Germinal center (tissue), 1 donor: ENCODE data around the gene RETREG1.
A peak's percentile ranks its signal among the peaks of the same experiment; 100 is the strongest.
"Not testable (repeated sequence)": the region's sequence is repeated elsewhere in the genome, so short reads cannot be mapped to it uniquely, and the experiment has no call there.

Source experiments
- DNase-seq: peaks from one replicate; pipeline ENCODE4 v3.0.0; 2012; ENCODE audit warnings: mixed read lengths, low spot score

RETREG1 gene

GRCh38 chr5:16456103-16456832 is 160.5 kb downstream of the RETREG1 start:
- DNase-seq = peak; percentile 49

- no peak for DNase-seq
Observed at GRCh38 chr5:16455668-16456067, 161.1 kb downstream of the RETREG1 start.

DNA sequence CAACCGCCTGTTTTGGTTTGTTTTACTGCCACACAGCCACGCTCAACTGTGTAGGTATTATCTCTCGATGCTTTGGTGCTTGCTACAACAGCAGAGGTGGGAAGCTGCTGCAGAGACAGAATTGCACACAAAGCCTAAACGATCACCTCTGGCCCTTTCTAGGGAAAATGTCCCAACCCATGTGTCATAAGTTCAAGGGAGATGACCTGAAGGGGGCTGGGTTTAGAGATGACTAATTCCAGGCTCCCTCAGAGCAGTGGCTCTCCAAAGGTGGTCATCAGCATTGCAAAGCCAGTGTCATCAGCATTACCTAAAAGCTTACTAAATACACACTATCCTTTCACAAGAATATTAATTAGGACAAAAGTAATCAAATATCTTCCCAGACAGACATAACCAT is 162.1 kb downstream of the RETREG1 start:
- no peak for DNase-seq

GRCh38 chr5:16453609-16454008 is 163.2 kb downstream of the RETREG1 start:
- no peak for DNase-seq

- DNase-seq = no peak
Observed at GRCh38 chr5:16450163-16450562, 166.6 kb downstream of the RETREG1 start.

GRCh38 chr5:16446993-16447392 is 169.8 kb downstream of the RETREG1 start:
- DNase-seq = no peak

- DNase-seq = no peak
Observed at GRCh38 chr5:16437977-16438376, 178.8 kb downstream of the RETREG1 start.

- not testable (repeated sequence) for DNase-seq
Observed at GRCh38 chr5:16436065-16436682, 180.6 kb downstream of the RETREG1 start.

- DNase-seq = no peak
Observed at GRCh38 chr5:16431490-16431889, 185.3 kb downstream of the RETREG1 start.

DNA sequence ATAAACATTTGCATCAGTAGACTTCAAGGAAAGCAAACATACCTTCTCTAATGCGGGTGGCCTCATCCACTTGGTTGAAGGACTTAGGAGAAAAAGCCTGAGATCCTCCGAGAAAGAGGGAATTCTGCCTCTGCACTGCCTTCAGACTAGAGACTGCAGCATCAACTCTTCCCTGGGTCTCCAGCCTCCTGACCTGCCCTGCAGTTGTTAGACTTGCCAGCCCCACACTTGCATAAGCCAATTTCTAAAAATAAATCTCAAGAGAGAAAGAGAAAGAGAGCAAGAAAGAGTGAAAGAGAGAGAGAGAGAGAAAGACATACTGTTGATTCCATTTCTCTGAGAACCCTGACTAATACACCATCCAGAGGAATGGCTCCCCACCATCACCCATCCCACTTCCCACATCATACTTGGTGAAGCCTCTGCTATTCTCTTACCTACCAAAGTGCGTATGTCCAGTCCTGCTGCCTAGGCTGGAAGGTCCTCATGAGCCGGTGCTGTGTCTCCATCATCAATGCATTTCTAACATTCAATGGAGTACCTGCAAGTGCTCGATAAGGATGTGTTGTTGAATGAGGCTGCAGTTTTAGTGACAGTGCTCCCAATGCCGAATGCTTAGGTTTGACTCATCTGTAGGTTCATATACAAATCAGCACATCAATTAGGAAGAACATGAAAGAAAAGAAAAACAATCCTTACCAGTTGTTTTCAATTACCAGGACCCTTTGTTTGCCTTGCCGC is 186.3 kb downstream of the RETREG1 start:
- DNase-seq = no peak

GRCh38 chr5:16428359-16428758 is 188.4 kb downstream of the RETREG1 start:
- no peak for DNase-seq

DNA sequence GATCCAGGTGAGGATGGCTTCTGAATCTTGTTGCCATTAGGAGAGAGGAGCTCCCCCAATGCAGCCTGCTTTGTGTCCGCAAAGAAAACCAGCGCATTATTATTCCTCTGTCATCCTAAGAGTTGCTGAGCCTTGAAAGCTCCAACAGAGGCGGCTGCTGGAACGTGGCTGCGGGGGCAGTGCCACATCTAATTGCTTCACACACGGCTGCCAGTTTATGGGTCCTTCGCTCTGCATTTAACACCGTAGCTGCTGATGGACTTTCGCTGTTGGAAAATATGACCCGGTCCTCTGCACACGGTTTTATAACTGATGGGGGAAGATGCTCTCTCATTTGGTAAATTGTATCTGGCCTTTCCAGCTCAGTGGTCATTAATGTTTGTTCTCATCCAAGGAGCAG is 189.2 kb downstream of the RETREG1 start:
- no peak for DNase-seq
